ENCODE measurements around the gene PLA2R1. TPM values are rescaled to one million over a fixed set of nuclear protein-coding genes. Genes with fewer than 3 reads are reported as not detected.
"Not testable (repeated sequence)": the region's sequence is repeated elsewhere in the genome, so short reads cannot be mapped to it uniquely, and the experiment has no call there.

Gene PLA2R1
- total RNA-seq, 1 experiment from 2014 or later, result 3.4 TPM

DNA sequence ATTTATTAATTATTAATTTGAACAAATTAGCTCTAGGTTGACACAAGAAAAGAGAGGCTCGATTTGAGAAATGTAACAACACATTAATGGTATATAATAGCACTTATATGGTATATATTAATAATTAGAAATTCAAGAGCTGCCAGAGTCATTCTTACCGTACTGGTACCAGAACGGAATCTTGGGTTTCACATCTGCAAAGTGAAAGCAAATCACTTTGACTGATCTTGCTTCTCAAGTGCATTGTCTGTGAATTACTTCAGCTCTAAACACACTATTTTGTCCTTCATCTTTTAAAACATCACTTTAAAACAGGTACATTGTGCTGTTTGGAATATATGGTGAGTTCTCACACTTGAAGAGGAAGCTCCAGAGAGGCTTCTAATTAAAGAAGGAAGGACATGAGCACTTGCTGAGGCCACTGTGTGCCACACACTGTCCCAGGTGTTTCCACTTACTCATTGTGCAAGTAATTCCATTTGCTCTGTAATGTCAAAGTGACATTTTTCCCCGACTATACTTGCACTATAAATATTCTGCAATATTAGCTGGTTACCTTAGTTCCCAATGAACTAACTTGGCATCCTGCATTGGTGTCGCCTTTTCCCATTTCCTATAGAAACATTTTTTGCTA is 85.8 kb downstream of the PLA2R1 start:
- CTCF ChIA-PET, result no interaction called here
- no peaks in the 10 kb centered on the region for H3K4me1 ChIP-seq (ENCODE audit: insufficient read depth, low read length)
- H3K9ac ChIP-seq (ENCODE audit: low read length), result no peak overlapping the region
- no peaks in the 10 kb centered on the region for H4K20me1 ChIP-seq (ENCODE audit: low read length)
- no peaks in the 10 kb centered on the region for H3K27me3 ChIP-seq (ENCODE audit: low read length)
- H3K9me3 ChIP-seq (ENCODE audit: low read length), result no peaks in the 10 kb centered on the region
- no peak overlapping the region for H3K4me3 ChIP-seq (ENCODE audit: low read length)
- H3F3A ChIP-seq (ENCODE audit: low read length, unreplicated experiment), result no peaks in the 10 kb centered on the region
- ATAC-seq, result no peak
- no peaks in the 10 kb centered on the region for H3K9me2 ChIP-seq (replicated peaks; ENCODE audit: low read length)
- H2AFZ ChIP-seq (ENCODE audit: low read length), result no peak overlapping the region
- intact Hi-C loops (cut with micrococcal nuclease), result no loop called here
- no peak overlapping the region for H3K27ac ChIP-seq (ENCODE audit: low read length)
- H3K79me2 ChIP-seq (ENCODE audit: low read length), result no peaks in the 10 kb centered on the region
- DNase-seq, result no peak
- POLR2A ChIA-PET (ENCODE audit: unreplicated experiment), result interaction anchor here (0.6 to 0.7 kb wide), 2 partner anchors 364 to 1045 kb away, joined by 4 read pairs; no protein-coding TSS in a partner anchor
- H3K36me3 ChIP-seq (ENCODE audit: low read depth, low read length), result no peaks in the 10 kb centered on the region
- H3K4me2 ChIP-seq (ENCODE audit: low read length), result no peak overlapping the region
- TF ChIP-seq CTCF (conservative IDR thresholded peaks at IDR 0.05; ENCODE audit: low read depth, low read length) (no peak), EZH2phosphoT487 (IDR thresholded peaks at IDR 0.05; ENCODE audit: borderline replicate concordance, low read length) (no peak), EZH2 (IDR thresholded peaks at IDR 0.05; ENCODE audit: low read length, unreplicated experiment) (no peak)
- BruUV-seq (replicated peaks), result no TSS peak

GRCh38 chr2:159973325-159973724 is 89.1 kb downstream of the PLA2R1 start:
- no peak overlapping the region for H3K9ac ChIP-seq (ENCODE audit: low read length)
- POLR2A ChIA-PET (ENCODE audit: unreplicated experiment), result no interaction called here
- DNase-seq (no peak), ATAC-seq (no peak)
- no peaks in the 10 kb centered on the region for H4K20me1 ChIP-seq (ENCODE audit: low read length)
- H3K4me3 ChIP-seq (ENCODE audit: low read length), result no peak overlapping the region
- no peaks in the 10 kb centered on the region for H3K36me3 ChIP-seq (ENCODE audit: low read depth, low read length)
- no peaks in the 10 kb centered on the region for H3K79me2 ChIP-seq (ENCODE audit: low read length)
- intact Hi-C loops (cut with micrococcal nuclease), result no loop called here
- H3K27me3 ChIP-seq (ENCODE audit: low read length), result no peaks in the 10 kb centered on the region
- no peaks in the 10 kb centered on the region for H3K9me2 ChIP-seq (replicated peaks; ENCODE audit: low read length)
- BruUV-seq (replicated peaks), result no TSS peak
- TF ChIP-seq EZH2 (IDR thresholded peaks at IDR 0.05; ENCODE audit: low read length, unreplicated experiment), result no peak
- TF ChIP-seq EZH2phosphoT487 (IDR thresholded peaks at IDR 0.05; ENCODE audit: borderline replicate concordance, low read length), result no peak
- TF ChIP-seq CTCF (conservative IDR thresholded peaks at IDR 0.05; ENCODE audit: low read depth, low read length), result no peak
- H2AFZ ChIP-seq (ENCODE audit: low read length), result no peak overlapping the region
- CTCF ChIA-PET, result no interaction called here
- H3K4me2 ChIP-seq (ENCODE audit: low read length), result no peak overlapping the region
- no peaks in the 10 kb centered on the region for H3K9me3 ChIP-seq (ENCODE audit: low read length)
- H3K27ac ChIP-seq (ENCODE audit: low read length), result no peak overlapping the region
- no peaks in the 10 kb centered on the region for H3F3A ChIP-seq (ENCODE audit: low read length, unreplicated experiment)
- no peaks in the 10 kb centered on the region for H3K4me1 ChIP-seq (ENCODE audit: insufficient read depth, low read length)

- Histone ChIP-seq H3K27ac (ENCODE audit: low read length) (no peak overlapping the region), H2AFZ (ENCODE audit: low read length) (no peak overlapping the region), H3K4me3 (ENCODE audit: low read length) (no peak overlapping the region), H3K9me2 (replicated peaks; ENCODE audit: low read length) (no peaks in the 10 kb centered on the region), H3K79me2 (ENCODE audit: low read length) (no peaks in the 10 kb centered on the region), H3K36me3 (ENCODE audit: low read depth, low read length) (no peaks in the 10 kb centered on the region), H3K4me2 (ENCODE audit: low read length) (no peak overlapping the region), H3K4me1 (ENCODE audit: insufficient read depth, low read length) (no peaks in the 10 kb centered on the region), H3K9me3 (ENCODE audit: low read length) (no peaks in the 10 kb centered on the region), H3F3A (ENCODE audit: low read length, unreplicated experiment) (no peaks in the 10 kb centered on the region), H4K20me1 (ENCODE audit: low read length) (no peaks in the 10 kb centered on the region), H3K27me3 (ENCODE audit: low read length) (no peaks in the 10 kb centered on the region), H3K9ac (ENCODE audit: low read length) (no peak overlapping the region)
- ChIA-PET CTCF (no interaction called here), POLR2A (ENCODE audit: unreplicated experiment) (no interaction called here)
- ATAC-seq (no peak), DNase-seq (no peak)
- intact Hi-C loops (cut with micrococcal nuclease), result no loop called here
- no TSS peak for BruUV-seq (replicated peaks)
- TF ChIP-seq CTCF (conservative IDR thresholded peaks at IDR 0.05; ENCODE audit: low read depth, low read length) (no peak), EZH2phosphoT487 (IDR thresholded peaks at IDR 0.05; ENCODE audit: borderline replicate concordance, low read length) (no peak), EZH2 (IDR thresholded peaks at IDR 0.05; ENCODE audit: low read length, unreplicated experiment) (no peak)
Observed at GRCh38 chr2:159971365-159972152, 90.9 kb downstream of the PLA2R1 start.

- H3K4me2 ChIP-seq (ENCODE audit: low read length); CTCF ChIA-PET; intact Hi-C loops (cut with micrococcal nuclease); H3K9me3 ChIP-seq (ENCODE audit: low read length); H2AFZ ChIP-seq (ENCODE audit: low read length); BruUV-seq (replicated peaks); H3K36me3 ChIP-seq (ENCODE audit: low read depth, low read length); H3K4me1 ChIP-seq (ENCODE audit: insufficient read depth, low read length); POLR2A ChIA-PET (ENCODE audit: unreplicated experiment); ATAC-seq; H3K4me3 ChIP-seq (ENCODE audit: low read length); H3K79me2 ChIP-seq (ENCODE audit: low read length); H3K27ac ChIP-seq (ENCODE audit: low read length); H3F3A ChIP-seq (ENCODE audit: low read length, unreplicated experiment); H3K9ac ChIP-seq (ENCODE audit: low read length); H4K20me1 ChIP-seq (ENCODE audit: low read length); H3K9me2 ChIP-seq (replicated peaks; ENCODE audit: low read length); H3K27me3 ChIP-seq (ENCODE audit: low read length); DNase-seq: not testable (repeated sequence)
Observed at GRCh38 chr2:159970548-159970947, 91.9 kb downstream of the PLA2R1 start.

All from PC-3 (cell line).